Measurements from ENCODE around the gene UBE2L5.
A peak's percentile ranks its signal among the peaks of the same experiment; 100 is the strongest.
"Not testable (repeated sequence)": the region's sequence is repeated elsewhere in the genome, so short reads cannot be mapped to it uniquely, and the experiment has no call there.

The UBE2L5 gene

GRCh38 chr13:30450066-30450465 is 27.8 kb downstream of the UBE2L5 start:
- in situ Hi-C loops (cut with HindIII; ENCODE audit: low sequenced_read_pairs), result no loop called here
- DNase-seq (ENCODE audit: low read depth), result no peak
- no peak for TF ChIP-seq CTCF (IDR thresholded peaks at IDR 0.05; ENCODE audit: low read depth, low read length, missing control alignments)

GRCh38 chr13:30451476-30451875 is 29.2 kb downstream of the UBE2L5 start:
- DNase-seq (ENCODE audit: low read depth); in situ Hi-C loops (cut with HindIII; ENCODE audit: low sequenced_read_pairs); H3K4me3 ChIP-seq (ENCODE audit: low read depth, low read length): not testable (repeated sequence)

More at GRCh38 chr13:30450066-30450465, 27.8 kb downstream of the UBE2L5 start:
- no peak overlapping the region for H3K4me3 ChIP-seq (ENCODE audit: low read depth, low read length)

GRCh38 chr13:30453727-30454126 is 31.4 kb downstream of the UBE2L5 start:
- H3K4me3 ChIP-seq (ENCODE audit: low read depth, low read length), result no peak overlapping the region
- in situ Hi-C loops (cut with HindIII; ENCODE audit: low sequenced_read_pairs), result no loop called here
- TF ChIP-seq CTCF (IDR thresholded peaks at IDR 0.05; ENCODE audit: low read depth, low read length, missing control alignments), result peak; percentile 26
- DNase-seq (ENCODE audit: low read depth), result no peak

GRCh38 chr13:30454991-30455390 is 32.7 kb downstream of the UBE2L5 start:
- H3K4me3 ChIP-seq (ENCODE audit: low read depth, low read length), result no peak overlapping the region
- TF ChIP-seq CTCF (IDR thresholded peaks at IDR 0.05; ENCODE audit: low read depth, low read length, missing control alignments), result no peak
- in situ Hi-C loops (cut with HindIII; ENCODE audit: low sequenced_read_pairs), result no loop called here
- DNase-seq (ENCODE audit: low read depth), result no peak

- in situ Hi-C loops (cut with HindIII; ENCODE audit: low sequenced_read_pairs), result no loop called here
- no peak for DNase-seq (ENCODE audit: low read depth)
Observed at GRCh38 chr13:30456290-30456689, 34.0 kb downstream of the UBE2L5 start.

GRCh38 chr13:30457306-30457891 is 35.1 kb downstream of the UBE2L5 start:
- DNase-seq (ENCODE audit: low read depth), result no peak
- in situ Hi-C loops (cut with HindIII; ENCODE audit: low sequenced_read_pairs), result no loop called here
- no peak for TF ChIP-seq CTCF (IDR thresholded peaks at IDR 0.05; ENCODE audit: low read depth, low read length, missing control alignments)
- no peak overlapping the region for H3K4me3 ChIP-seq (ENCODE audit: low read depth, low read length)

More at GRCh38 chr13:30456290-30456689, 34.0 kb downstream of the UBE2L5 start:
- H3K4me3 ChIP-seq (ENCODE audit: low read depth, low read length), result no peak overlapping the region
- TF ChIP-seq CTCF (IDR thresholded peaks at IDR 0.05; ENCODE audit: low read depth, low read length, missing control alignments), result no peak

- H3K4me3 ChIP-seq (ENCODE audit: low read depth, low read length); in situ Hi-C loops (cut with HindIII; ENCODE audit: low sequenced_read_pairs): not testable (repeated sequence)
- peak; percentile 47 for DNase-seq (ENCODE audit: low read depth)
- peak; percentile 45 for TF ChIP-seq CTCF (IDR thresholded peaks at IDR 0.05; ENCODE audit: low read depth, low read length, missing control alignments)
Observed at GRCh38 chr13:30461279-30462066, 39.2 kb downstream of the UBE2L5 start.

Measured in astrocyte of the cerebellum (primary cell).